GM19463 (cell line): Measurements from ENCODE around the gene DPY19L3.
"Not testable (repeated sequence)": the region's sequence is repeated elsewhere in the genome, so short reads cannot be mapped to it uniquely, and the experiment has no call there.

Source experiments
- ATAC-seq: cut with Tn5 transposase; IDR thresholded peaks from one replicate; pipeline ENCODE4 v1.9.1; 2021; ENCODE audit warnings: mild to moderate bottlenecking, moderate library complexity; ENCODE audit not compliant: unreplicated experiment

The DPY19L3 gene

DNA sequence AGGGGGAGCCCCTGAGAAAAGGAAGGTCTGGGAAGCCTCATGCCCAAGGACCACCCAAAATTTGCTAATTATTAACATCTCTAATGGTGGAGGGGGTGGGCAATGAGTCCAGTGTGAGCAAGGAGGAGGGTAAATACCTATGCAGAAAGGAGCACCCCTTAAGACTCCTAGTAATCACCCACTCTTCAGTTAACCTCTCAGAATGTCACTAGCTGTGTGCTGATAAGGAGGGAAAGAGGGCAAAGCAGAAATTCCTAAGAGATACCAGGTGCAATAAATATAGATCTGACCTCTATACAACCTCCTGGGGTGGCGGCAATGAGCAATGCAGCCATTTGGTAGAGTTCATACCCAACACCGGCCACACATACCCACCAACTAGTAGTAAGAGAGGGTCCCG lies 12.7 kb upstream of the DPY19L3 start:
- ATAC-seq: no peak

DNA sequence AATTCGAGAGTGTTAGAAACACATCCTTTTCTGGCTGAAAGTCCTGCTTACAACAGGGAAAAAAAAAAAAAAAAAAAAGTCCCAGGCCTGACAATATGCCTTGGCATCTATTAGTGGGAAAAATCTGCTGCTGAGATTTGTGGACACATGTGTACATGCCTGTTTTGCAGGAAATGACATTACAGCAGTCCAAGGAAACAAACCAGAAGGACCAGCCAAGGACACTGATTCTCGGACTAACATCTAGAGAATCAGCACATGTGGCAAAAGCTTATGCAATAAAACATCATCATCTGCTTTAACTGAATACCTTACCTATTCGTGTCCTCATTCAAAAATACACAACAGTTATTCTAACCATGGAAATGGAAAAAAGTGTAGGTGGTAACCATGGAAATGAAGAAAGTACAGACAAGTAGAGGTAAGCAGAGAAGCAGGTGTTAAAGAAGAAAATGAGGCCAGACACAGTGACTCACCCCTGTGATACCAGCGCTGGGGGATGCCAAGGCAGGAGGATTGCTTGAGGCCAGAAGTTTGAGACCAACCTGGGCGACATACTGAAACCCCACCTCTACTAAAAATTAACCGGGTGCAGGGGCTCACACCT lies 9.4 kb upstream of the DPY19L3 start:
- ATAC-seq: no peak

DNA sequence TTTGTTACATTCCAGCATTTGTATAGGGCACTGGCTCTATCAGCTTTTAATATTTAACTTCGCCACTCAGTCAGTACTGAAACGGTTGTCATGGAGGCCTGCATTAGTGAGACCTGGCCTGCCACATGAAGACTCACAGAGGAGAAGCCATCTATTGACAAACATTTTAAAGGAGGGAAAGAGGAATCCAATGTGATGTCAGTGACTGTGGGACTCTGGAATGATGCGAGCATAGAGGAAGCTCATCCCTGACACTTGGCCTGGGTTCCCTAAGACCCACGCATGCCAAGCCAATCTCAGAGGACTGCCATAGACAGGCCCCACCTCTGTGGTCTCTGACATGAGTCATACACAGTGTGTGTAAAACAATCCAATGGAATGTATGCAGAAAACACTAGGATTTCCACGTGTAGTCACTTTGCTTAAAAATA lies 7.9 kb upstream of the DPY19L3 start:
- no peak for ATAC-seq

- ATAC-seq: no peak
Measured at GRCh38 chr19:32401992-32402391, 3.6 kb upstream of the DPY19L3 start.

DNA sequence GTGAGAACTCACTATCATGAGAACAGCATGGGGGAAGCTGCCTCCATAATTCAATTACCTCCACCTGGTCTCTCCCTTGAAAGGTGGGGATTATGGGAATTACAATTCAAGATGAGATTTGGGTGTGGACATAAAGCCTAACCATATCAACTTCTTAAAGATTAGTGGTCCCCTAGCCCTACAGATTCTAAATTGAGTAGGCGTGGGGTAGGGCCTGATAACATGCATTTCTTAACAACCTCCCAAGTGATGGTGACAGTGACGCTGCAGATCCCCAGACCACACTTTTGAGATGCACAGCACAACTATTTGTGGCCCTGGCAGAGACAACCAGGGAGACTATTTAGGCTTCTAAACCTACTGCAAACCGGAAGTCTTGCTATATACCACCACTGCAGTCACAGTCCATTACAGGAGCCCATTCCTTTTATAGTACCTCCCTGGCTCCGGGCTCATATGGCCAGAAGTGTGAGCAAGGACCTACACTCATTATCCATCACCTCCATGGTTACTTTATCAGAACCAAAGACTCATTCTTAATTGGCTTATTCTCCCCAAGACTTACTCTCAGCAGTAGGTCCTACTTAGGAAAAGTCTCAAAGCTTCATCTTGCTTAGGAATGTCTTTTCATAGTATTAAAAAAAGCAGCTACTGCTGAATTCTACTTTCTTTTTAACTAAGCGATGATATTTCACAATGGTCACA lies 2.1 kb upstream of the DPY19L3 start:
- ATAC-seq: no peak

DNA sequence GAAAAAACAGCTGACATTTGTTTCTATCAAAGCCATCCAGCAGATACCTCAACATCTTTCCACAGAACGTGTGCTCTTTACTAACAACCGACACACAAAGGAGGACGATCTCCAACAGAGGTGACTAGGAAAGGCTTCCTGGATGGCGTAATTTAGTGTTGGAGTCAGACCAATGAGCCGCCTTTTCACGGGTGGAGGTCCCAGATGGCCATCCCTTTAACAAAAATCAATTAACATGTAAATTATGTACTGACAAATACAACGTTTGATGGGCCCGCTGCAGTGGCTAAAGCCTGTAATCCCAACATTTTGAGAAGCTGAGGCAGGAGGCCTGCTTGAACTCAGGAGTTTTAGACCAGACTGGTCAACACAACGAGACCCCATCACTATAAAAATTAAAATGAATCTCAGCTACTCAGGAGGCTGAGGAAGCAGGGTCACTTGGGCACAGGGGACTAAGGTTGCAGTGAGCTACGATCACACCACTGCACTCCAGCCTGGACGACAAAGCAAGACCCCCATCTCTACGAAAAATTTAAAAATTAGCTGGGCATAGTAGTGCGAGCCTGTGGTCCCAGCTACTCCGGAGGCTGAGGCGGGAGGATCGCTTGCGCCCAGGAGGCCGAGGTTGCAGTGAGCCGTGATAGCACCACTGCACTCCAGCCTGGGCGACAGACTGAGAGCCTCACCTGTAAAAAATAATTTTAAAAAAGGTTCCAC lies 1.2 kb upstream of the DPY19L3 start:
- ATAC-seq: no peak

GRCh38 chr19:32404933-32405430 lies 588 bp upstream of the DPY19L3 start:
- peak; percentile 8 for ATAC-seq

DNA sequence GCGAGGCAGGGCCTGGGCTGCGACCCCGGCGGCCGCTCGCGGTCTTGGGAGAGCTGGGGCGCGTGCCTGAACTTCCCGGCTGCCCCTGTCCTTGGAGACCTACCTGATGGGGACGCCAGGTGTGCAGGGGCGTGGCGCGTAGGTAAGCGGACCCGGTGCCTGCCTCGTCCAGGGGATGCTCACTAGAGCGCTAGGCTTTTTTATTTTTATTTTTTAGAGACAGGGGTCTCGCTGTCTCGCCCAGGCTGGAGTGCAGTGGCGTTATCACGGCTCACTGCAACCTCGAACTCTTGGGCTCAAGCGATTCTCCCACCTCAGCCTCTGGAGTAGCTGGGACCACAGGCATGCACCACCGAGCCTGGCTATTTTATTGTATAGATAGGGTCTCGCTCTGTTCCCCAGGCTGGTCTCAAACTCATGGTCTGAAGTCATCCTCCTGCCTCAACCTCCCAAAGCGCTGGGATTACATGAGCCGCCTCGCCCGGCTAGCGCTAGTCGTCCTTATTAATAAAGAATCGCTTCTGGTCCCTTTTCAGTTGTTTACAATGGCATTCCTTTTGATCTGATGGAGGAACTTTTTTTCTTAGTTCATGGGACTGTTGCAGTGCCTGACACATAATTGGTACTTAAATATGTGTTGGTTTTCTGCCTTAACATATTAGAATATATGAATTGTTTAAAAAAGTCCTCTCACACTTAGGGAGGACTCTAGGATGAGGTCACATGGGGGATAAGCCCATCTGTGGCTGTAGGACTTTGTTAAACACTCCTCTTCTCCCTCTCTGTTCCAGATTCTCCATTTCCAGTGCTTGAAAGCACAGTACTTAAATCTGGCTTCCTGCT lies 812 bp downstream of the DPY19L3 start:
- no peak for ATAC-seq

DNA sequence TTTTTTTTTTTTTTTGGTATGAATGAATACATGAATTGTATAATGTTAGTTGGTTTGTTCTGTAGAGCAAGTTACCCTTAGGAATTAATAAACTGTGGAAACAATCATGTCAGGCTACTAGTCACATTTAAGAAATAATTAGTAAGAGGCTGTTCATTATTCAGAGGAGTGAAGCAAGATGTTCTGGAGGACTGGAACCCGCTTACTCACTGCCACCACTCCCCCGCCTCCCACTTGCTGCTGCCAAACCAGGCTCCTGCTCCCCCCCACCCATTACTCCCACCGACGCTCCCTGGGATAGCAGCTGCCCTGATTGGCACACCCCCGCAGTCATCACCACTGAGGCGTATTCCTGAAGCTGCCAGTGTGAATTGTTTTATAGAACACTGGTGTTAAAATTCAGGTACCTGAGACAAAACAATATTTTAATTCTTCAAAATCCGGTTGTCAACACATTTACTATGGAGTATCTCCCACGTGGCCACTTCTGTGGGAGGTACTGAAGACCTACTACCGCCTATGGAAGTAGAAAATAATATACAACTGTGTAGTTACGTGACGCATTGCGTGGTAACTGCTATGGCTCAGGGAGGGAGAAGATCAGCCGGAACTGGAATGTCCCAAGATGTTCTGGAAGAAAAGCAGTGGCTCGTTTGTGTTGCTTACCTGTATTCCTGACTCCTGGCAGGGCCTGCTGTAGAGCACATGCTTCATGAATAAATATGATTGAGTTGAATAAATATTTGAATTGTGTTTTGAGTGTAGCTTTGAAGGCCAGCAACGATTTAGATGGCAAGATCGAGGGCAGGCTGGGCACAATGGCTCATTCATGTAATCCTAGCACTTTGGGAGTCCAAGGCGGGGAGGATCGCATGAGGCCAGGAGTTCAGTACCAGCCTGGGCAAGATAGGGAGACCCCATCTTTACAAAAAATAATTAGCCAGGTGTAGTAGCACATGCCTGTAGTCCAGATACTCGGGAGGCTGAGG lies 1.7 kb downstream of the DPY19L3 start:
- no peak for ATAC-seq

DNA sequence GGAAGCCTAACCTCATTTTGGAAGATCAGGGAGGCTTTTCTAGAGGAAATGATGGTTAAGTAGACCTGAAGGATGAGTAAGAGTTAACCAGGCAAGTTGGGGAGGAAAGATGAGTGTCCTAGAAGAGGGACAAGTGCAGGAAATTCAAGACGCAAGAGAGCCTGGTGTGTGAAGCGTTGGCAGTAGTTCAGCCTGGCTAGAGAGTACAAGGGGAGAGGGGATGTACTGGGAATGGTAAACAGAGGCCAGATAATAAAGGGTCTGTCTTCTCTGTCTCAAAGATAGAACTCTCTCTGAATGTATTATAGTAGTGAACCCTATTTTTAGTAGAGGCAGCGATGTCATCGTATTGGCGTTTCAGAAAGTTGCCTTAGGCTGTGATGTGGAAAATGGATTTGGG lies 9.7 kb downstream of the DPY19L3 start:
- ATAC-seq: no peak

- no peak for ATAC-seq
Measured at GRCh38 chr19:32415669-32416068, 10.1 kb downstream of the DPY19L3 start.

DNA sequence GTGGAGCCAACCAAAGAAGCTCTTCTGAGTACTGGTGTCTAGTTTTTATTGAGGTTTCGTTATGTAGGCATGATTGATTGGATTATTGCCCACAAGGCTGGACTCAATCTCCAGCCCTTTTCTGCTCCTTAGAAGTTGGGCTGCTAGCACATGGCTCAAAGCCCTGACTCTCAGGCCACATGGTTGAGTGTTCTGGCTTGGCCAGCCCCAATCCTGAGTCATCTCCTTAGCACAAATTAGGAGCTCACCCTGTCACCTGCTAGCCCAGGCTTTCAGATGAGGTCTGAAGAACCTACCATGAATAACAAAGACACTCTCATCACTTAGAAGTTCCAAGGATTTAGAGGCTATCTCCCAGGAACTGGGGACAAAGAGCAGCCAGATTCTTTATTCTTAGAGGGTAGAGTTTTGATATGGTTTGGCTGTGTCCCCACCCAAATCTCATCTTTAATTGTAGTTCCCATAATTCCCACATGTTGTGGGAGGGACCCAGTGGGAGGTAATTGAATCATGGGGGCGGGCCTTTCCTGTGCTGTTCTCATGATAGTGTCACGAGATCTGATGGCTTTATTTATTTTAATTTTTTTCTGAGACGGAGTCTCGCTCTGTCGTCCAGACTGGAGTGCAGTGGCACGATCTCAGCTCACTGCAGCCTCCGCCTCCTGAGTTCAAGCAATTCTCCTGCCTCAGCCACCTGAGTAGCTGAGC lies 11.3 kb downstream of the DPY19L3 start:
- ATAC-seq: no peak

- ATAC-seq: no peak
Measured at GRCh38 chr19:32418155-32418554, 12.6 kb downstream of the DPY19L3 start.

DNA sequence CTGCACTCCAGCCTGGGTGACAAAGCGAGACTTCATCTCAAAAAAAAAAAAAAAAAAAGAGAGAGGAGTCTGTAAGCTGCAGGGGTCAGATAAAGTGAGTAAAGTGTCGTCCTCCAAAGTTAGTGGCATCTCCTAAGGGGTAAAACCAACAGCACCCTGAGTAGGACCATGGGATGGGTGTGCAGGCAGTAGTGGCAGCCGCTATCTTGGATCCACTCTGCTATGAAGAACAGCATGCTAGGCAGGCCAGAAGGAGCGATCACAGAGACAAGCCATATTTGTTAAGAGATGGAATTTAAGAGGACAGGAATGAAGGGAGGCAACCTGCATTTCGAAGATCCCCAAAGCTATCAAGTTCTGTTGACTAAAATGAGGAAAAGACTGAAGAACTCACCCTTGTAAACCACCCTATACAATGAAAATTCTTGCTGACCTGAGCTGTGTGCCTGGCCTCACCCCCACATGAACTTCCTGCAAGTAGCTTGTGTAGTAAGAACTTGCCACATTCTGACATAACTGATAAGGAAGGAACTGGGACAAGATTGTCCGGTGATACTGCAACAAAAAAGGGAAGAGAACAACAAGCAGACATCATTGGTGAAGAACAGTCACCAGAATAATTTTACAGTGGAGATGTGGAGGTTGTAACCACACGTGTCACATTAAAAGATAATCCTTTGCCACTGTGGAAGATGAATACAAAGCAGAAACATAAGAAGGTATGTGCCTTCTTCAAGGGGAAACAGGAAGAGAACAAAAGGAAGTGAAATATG lies 16.2 kb downstream of the DPY19L3 start:
- no peak for ATAC-seq

DNA sequence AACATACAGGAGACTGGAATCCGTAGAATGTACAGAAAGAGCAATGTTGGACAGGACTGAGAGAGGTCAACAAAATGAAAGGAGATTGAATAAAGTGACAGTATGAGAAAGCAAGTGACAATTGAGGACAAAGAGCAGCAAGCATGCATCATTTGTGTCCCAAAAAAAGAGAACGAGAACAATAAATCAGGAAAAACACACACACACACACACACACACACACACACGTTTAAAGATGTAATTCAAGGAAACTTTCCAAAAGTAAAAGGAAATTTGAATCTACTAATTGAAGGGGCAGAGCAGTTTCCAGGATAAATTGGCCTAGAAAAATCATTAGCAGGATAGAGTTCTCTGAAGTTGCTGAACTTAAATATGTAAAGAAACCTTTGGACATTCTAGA lies 16.9 kb downstream of the DPY19L3 start:
- ATAC-seq: no peak

GRCh38 chr19:32423944-32424343 lies 18.4 kb downstream of the DPY19L3 start:
- ATAC-seq: not testable (repeated sequence)

DNA sequence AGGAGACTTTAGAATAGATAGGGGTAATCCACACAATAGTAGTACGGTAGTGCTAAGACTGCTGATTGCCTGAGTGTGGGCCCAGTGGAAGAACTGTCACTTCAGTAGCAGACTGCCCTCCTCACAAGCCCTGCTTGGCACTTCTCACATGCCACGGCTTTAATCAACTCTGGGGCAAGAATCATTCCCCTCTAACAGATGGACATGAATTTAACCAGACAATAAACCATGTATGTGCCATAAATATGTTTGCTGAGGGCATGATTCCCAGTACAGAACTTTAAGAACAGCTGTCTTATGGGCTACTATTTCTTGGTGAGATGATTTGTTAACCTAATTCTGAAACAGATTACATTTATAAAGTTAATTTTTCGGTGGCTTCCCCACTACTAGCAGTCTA lies 22.0 kb downstream of the DPY19L3 start:
- no peak for ATAC-seq

DNA sequence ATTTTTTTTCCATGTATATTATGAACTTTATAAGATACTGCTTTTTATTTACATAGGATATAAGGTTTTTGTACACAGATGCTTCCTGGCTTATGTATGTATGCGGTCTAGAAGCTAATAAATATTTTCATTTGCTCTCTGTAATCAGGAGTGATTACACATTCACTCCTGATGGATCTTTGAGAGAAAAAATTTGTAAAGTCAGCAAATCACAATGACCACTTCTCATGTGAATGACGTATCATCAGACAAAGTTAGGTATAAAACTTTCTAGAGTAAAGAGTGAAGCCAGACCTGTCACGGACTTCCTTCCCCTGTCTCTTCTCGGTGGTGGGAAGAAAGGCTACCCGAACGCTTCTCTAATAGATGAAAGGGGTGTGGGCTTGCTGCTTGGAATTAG lies 31.1 kb downstream of the DPY19L3 start:
- no peak for ATAC-seq

GRCh38 chr19:32437096-32437495 lies 31.5 kb downstream of the DPY19L3 start:
- no peak for ATAC-seq
